Mucosa of descending colon (tissue), 3 donors: ENCODE data around the gene SLC24A4. TPM values are rescaled to one million over a fixed set of nuclear protein-coding genes. Genes with fewer than 3 reads are reported as not detected.

Source experiments
- ATAC-seq: fragments of 200-7000 bp; cut with Tn5 transposase; one replicate; pipeline ENCODE4 v1.9.1; 2020; ENCODE audit warnings: mild to moderate bottlenecking, moderate library complexity
- DNase-seq, 3 donors: peaks; one replicate each; pipeline ENCODE4 v3.0.0-alpha.2; 2020
- H3K36me3 ChIP-seq: fragments of 200-600 bp; one replicate; pipeline ENCODE4 v1.8.0; 2021; ENCODE audit warnings: low read depth, mild to moderate bottlenecking
- H3K4me1 ChIP-seq: fragments of 200-600 bp; one replicate; pipeline ENCODE4 v1.8.0; 2021; ENCODE audit warnings: low read depth, mild to moderate bottlenecking
- H3K4me3 ChIP-seq: fragments of 200-600 bp; one replicate; pipeline ENCODE4 v1.8.0; 2021; ENCODE audit warnings: mild to moderate bottlenecking
- H3K9me3 ChIP-seq: fragments of 200-600 bp; one replicate; pipeline ENCODE4 v1.8.0; 2021; ENCODE audit warnings: mild to moderate bottlenecking
- CTCF ChIP-seq: fragments of 200-600 bp; IDR thresholded peaks from one replicate; pipeline ENCODE4 v1.8.0; 2022; ENCODE audit warnings: antibody characterized with exemption, mild to moderate bottlenecking
- intact Hi-C, 2 donors: fragments of 100-400 bp; cut with DNase I in 1 of 2; cut with micrococcal nuclease in 1 of 2; formaldehyde crosslinking; loops; one replicate each; pipeline versions ENCODE4 v1.11.0 to v1.11.1; 2022; cut with DNase I, micrococcal nuclease
- total RNA-seq, 3 donors: library from RNA; stranded (reverse); fragmentation: NEBNext Ultra II Directional in 2 of 3; extraction: Animal tissue kit (Norgen Biotek cat#: 25700) in 2 of 3; gene quantifications; one replicate each; pipeline versions ENCODE4 v1.2.1 to v1.2.4, GENCODE V29; 2021 to 2023
- donor health status: DM: no; HTN: no; CAD: no; lungs with moderate emphysema.
- donor health status: DM: no; HTN: no; CAD: no.
- donor health status: DM: no; HTN: yes; CAD: no.

The SLC24A4 gene
- total RNA-seq, 3 donors from 2014 or later, result 0.14 to 0.63 (median 0.27) TPM

- Histone ChIP-seq H3K9me3 (no peaks in the 10 kb centered on the region), H3K36me3 (no peaks in the 10 kb centered on the region), H3K4me1 (no peaks in the 10 kb centered on the region), H3K4me3 (no peak overlapping the region)
- ATAC-seq (no peak), DNase-seq (no peak)
- intact Hi-C loops, result no loop called here
- no peak for TF ChIP-seq CTCF
These were observed 6.0 kb upstream of the SLC24A4 start for GRCh38 chr14:92316937-92317336.

- Histone ChIP-seq H3K36me3 (no peaks in the 10 kb centered on the region), H3K9me3 (no peaks in the 10 kb centered on the region), H3K4me3 (no peak overlapping the region), H3K4me1 (no peaks in the 10 kb centered on the region)
- DNase-seq (peak in 1 of 3 donors; percentile 13), ATAC-seq (peak; percentile 41)
- intact Hi-C loops, result no loop called here
- TF ChIP-seq CTCF, result no peak
These were observed 5.5 kb upstream of the SLC24A4 start for GRCh38 chr14:92317511-92317910.

- ATAC-seq (no peak), DNase-seq (no peak)
- Histone ChIP-seq H3K4me3 (no peak overlapping the region), H3K9me3 (no peaks in the 10 kb centered on the region), H3K4me1 (peaks cover 6% of the 10 kb centered on the region), H3K36me3 (no peaks in the 10 kb centered on the region)
- no peak for TF ChIP-seq CTCF
- intact Hi-C loops, result no loop called here
These were observed 1.3 kb upstream of the SLC24A4 start for GRCh38 chr14:92321701-92322100.

- no peaks in the 10 kb centered on the region for H3K36me3 ChIP-seq
- DNase-seq (no peak), ATAC-seq (no peak)
- intact Hi-C loops, result no loop called here
- no peak for TF ChIP-seq CTCF
- H3K9me3 ChIP-seq, result no peaks in the 10 kb centered on the region
- H3K4me3 ChIP-seq, result no peak overlapping the region
- H3K4me1 ChIP-seq, result peaks cover 6% of the 10 kb centered on the region
These were observed 449 bp upstream of the SLC24A4 start for GRCh38 chr14:92322516-92322915.

- no peak for TF ChIP-seq CTCF
- intact Hi-C loops, result no loop called here
- H3K36me3 ChIP-seq, result no peaks in the 10 kb centered on the region
- DNase-seq, result no peak
- no peak overlapping the region for H3K4me3 ChIP-seq
- H3K9me3 ChIP-seq, result no peaks in the 10 kb centered on the region
- no peak for ATAC-seq
- H3K4me1 ChIP-seq, result peaks cover 6% of the 10 kb centered on the region
These were observed 1.2 kb downstream of the SLC24A4 start for GRCh38 chr14:92323916-92324818.
